Stimulated activated CD4-positive, alpha-beta T cell treated with anti-CD3 and anti-CD28 coated beads, TNF-alpha, amount 100 ng/mL, for 24 hours (primary cell): ENCODE data around the gene CDH23.

ENCODE experiments used
- DNase-seq, 3 experiments: peaks; one replicate each; pipeline ENCODE4 v3.0.0-alpha.2; 2020; ENCODE audit warnings: low read depth in 3 of 3

The CDH23 gene

DNA sequence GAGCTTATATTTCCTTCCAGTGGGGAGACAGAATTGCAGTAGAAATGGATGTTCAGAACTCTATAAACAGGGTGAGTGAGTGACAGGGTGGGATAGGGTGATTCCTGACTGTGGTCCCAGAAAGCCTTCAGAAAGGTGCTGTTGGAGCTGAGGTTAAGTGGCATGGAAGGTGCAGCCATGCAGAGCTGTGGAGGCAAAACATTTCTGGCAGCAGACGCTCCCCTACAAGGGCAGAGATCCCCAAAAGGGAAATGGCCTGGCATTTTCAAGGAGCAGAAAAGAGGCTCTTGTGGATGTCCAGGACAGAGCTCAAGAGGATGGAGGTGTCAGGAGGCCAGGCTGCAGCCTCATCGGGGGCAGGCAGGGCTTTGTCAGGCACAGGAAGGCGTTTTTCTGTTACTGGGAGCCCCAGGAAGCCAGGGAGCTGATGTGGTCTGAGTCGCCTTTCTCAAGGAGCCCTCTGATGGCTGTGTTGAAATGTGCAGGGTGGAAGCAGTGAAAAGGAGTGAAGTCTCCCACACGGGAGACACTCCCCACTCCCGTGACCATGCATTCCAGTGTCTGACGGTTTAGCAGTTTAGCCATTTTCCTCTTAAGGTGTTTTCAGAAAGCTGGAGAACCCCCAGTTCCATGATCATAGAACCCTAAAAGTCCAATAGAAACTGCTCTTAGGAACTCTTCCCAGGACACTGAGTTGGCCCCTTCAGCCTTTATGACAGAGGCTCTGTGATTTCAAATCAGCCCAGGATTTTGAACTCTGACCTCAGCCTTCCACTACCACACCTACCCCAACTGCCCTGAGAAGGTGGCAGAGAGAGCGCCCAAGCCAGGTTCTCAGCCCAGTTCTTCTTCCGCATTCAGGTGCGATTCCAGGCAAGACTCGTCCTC, 226.6 kb downstream of the CDH23 start:
- no peak for DNase-seq

- DNase-seq = no peak
Measured at GRCh38 chr10:71623986-71624291, 227.2 kb downstream of the CDH23 start.

- DNase-seq = no peak
Measured at GRCh38 chr10:71625445-71626175, 228.9 kb downstream of the CDH23 start.

DNA sequence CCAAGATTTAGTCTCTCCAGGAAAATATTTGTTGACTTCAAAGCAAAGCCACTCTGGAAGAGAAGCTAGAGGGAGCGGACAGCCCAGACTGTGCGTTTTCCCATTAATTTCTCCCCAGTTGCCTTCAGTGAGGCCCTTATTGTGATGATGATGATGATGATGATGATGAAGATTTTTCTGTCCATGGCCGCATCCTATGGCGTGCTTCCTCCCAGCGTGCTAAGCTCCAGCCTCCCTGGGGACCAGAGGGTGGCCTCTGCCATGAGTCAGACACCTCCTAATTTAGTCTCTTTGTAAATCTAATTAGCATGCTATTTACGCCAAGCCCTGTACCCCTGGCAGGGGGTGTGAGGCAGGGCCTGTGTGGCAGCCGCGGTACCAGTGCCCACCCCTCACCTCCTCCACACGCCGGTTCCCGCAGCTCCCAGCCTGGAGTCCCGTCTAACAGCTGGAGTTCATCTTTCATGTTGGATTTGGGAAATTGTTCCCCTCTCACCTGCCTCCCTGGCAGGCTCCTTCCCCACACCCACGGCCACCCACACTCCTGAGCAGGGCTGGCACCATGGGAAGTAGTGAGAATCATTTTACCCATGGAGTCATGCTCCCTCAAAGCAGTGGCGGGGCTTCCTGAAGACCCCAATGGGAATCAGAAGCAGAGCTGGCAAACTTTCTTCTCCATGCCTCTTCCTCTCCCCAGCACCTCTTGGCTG, 230.7 kb downstream of the CDH23 start:
- no peak for DNase-seq

DNA sequence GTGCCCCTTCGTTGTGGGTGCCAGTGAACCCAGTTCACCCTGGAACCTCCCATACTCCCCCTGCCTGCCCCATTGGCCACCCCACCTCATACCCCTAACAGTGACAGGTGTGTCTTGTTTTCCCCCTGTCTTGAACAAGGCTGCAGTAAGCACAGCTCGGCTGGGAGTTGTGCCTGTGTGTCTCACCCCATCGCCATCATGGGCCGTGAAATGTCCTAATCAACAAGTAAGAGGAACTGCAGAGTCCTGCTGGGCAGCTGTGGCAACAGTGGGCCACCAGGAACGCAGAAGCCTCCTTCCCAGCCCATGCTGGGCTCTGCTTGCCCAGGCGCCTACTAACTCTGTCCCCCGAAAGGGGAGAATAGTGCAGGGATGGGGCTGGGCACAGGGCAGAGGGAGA, 231.2 kb downstream of the CDH23 start:
- no peak for DNase-seq

- no peak for DNase-seq
Measured at GRCh38 chr10:71629131-71629530, 232.4 kb downstream of the CDH23 start.

GRCh38 chr10:71630168-71630567, 233.4 kb downstream of the CDH23 start:
- DNase-seq = no peak

DNA sequence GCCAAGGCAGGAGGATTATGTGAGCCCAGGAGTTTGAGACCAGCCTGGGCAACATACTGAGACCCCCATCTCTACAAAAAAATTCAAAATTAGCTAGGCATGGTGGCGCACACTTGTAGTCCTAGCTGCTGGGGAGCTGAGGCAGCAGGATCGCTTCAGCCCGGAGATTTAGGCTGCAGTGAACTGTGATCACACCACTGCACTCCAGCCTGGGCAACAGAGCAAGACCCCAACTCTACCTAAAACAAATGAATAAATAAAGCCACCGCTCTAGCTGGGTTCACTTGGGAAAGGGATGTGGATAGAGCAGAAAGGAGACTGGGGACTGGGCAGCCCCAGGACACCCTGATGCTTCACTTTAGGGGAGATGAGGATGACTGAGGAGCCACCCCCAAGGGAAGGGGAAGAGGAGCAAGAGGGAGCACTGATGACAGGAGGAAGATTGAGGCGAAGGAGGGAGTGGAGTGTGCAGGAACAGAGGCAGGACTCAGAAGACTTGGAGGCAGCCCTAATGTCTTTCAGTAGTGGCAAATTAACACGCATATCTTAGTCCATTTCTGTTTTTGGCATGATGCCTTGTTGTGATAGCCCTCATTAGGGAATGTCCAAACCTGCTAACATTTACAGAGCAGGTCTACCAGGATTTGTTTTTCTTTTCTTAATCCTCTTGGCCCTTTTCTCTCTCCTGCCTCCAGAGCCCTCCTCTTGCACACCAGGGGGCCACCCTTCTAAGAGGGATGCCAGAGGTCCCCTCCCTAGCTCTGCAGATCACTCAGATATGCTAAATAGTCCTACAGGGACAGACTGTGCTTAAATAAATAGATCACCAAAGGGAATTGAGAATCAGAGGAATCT, 234.5 kb downstream of the CDH23 start:
- DNase-seq = no peak

DNA sequence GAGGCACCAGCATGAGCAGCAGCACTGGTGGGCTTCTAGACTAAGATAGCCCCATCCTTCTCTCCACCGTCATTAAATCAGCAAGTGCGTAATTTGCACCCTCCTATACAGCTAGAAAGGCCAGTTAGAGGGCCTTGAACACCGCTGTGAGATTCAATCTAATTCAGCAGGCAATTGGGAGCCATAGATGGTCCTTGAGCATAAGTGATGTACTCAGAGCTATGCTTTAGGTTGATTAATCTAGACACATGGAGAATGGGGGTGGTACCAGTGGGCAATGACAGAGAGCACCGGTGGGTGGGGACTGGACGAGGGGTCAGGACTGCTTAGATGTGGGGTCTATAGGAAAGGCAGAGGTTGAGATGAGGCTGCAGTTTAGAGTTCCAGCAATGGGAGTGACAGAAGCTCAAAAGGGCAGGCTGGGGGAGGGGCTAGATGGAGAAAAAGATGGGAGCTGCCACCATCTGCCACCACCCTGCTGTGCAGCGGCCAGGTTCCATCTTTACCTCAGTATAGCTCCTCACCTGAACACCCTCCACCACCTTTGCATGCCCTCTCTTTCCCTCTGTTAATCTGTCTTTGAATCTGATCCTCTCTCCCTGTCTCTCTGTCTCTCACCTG, 235.6 kb downstream of the CDH23 start:
- no peak for DNase-seq

GRCh38 chr10:71632896-71633600, 236.3 kb downstream of the CDH23 start:
- DNase-seq = no peak

- DNase-seq = no peak
Measured at GRCh38 chr10:71633920-71634319, 237.2 kb downstream of the CDH23 start.

GRCh38 chr10:71634531-71635164, 237.9 kb downstream of the CDH23 start:
- DNase-seq = no peak

GRCh38 chr10:71635251-71635866, 238.6 kb downstream of the CDH23 start:
- no peak for DNase-seq

DNA sequence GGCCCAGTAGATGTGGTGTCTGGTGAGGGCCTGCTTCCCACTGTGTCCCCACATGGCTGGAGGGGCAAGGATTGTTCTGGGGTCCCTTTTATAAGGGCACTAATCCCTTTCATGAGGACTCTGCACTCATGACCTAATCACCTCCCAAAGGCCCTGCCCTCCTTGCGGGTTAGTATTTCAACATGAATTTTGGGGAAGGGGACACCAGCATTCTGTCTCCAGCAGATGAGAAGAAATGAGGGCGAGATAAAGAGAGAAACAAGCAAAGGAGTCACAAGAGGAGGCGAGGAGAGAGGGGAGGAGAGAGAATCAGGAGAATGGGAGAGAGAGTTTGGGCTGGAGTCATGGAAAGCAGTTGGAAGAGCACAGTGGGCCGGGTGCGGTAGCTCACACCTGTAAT, 239.1 kb downstream of the CDH23 start:
- no peak for DNase-seq

DNA sequence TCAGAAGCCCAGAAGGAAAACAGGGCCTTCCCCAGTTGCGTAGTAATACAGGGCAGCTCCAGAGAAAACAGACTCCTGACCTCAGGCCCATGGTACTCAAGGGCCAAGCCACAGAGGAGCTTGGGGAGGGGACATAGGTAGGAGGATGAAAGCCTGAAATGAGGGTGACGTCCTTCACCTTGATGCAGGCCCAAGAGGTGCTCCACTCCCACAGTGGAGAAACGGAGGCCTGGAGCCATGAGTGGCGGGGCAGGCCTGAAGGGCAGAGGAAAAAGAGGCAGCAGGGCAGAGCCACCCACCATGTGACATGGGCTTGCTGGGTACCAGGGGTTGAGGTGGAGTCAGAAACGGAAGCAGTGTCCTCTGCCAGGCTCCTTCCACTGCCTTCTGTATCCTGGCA, 239.9 kb downstream of the CDH23 start:
- DNase-seq = no peak

DNA sequence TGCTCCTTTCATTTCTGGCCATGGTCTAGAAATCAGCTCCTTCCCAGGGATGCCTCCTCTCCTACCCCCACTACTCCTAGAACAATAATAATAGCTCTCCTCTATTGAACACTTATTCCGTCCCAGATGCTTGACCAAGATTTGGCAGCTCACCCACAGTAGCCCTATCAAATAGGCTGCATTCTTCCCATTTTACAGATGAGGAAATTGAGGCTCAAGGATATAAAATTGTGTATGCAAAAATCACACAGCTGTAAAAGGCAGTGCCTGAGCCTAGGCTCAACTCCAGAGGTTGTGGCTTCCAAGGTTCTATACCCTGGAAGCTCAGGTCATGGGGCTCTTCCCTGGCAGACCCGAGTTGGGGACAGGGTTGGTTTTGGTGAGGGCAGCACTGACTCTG, 240.6 kb downstream of the CDH23 start:
- no peak for DNase-seq

- no peak for DNase-seq
Measured at GRCh38 chr10:71638064-71638821, 241.5 kb downstream of the CDH23 start.

GRCh38 chr10:71638822-71639719, 242.4 kb downstream of the CDH23 start:
- no peak for DNase-seq
